Omental fat pad (tissue), 4 donors: ENCODE results near the gene ZNF770. TPM values are rescaled to one million over a fixed set of nuclear protein-coding genes. Genes with fewer than 3 reads are reported as not detected.
"Not testable (repeated sequence)": the region's sequence is repeated elsewhere in the genome, so short reads cannot be mapped to it uniquely, and the experiment has no call there.

Experiments
- ATAC-seq: fragments of 150-250 bp; one replicate; pipeline ENCODE4 v1.9.1; 2016; ENCODE audit warnings: mild to moderate bottlenecking, moderate library complexity; ENCODE audit not compliant: low FRiP score
- DNase-seq: peaks from one replicate; pipeline ENCODE4 v3.0.0-alpha.2; 2019; ENCODE audit warnings: low spot score
- total RNA-seq, 4 donors: library from RNA; depleted of rRNA; stranded (reverse); fragments of >200 nt; gene quantifications; one replicate each; pipeline ENCODE4 v1.1.0, GENCODE V29; 2016
- TF ChIP-seq, protein P1 (sequence below), 3 donors: fragments of 450-650 bp; IDR thresholded peaks; one replicate each; pipeline ENCODE4 v1.5.1; 2016 to 2017; ENCODE audit warnings: antibody characterized with exemption in 3 of 3, mild to moderate bottlenecking in 3 of 3, moderate library complexity in 2 of 3

ZNF770 gene
- total RNA-seq, 4 donors from 2014 or later, result 21.5 to 30.5 (median 24.5) TPM

- TF ChIP-seq, protein P1, sequence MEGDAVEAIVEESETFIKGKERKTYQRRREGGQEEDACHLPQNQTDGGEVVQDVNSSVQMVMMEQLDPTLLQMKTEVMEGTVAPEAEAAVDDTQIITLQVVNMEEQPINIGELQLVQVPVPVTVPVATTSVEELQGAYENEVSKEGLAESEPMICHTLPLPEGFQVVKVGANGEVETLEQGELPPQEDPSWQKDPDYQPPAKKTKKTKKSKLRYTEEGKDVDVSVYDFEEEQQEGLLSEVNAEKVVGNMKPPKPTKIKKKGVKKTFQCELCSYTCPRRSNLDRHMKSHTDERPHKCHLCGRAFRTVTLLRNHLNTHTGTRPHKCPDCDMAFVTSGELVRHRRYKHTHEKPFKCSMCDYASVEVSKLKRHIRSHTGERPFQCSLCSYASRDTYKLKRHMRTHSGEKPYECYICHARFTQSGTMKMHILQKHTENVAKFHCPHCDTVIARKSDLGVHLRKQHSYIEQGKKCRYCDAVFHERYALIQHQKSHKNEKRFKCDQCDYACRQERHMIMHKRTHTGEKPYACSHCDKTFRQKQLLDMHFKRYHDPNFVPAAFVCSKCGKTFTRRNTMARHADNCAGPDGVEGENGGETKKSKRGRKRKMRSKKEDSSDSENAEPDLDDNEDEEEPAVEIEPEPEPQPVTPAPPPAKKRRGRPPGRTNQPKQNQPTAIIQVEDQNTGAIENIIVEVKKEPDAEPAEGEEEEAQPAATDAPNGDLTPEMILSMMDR (IDR thresholded peaks at IDR 0.05), result no peak
- ATAC-seq, result no peak
- no peak for DNase-seq
These were observed 36.1 kb downstream of the ZNF770 start for GRCh38 chr15:34951993-34952392.

DNA sequence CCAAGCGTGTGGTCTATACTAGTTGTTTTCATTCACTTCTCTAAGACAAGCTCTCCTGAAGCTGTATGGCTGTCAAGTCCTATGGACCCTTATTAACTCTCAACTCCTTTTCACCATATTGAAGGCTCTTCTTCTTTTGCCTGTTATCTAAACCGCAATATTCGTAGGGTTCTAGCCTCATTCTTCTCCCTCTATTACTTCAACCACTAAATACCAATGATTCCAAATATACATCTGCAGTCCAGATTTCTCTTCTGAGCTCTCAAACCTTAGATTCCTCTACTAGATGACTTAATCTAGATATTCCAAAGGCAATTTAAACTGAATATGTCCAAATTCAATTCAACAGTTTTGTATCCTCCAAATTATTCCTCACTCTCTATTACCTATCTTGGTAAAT is 43.2 kb downstream of the ZNF770 start:
- DNase-seq (no peak), ATAC-seq (no peak)
- TF ChIP-seq, protein P1 (IDR thresholded peaks at IDR 0.05), result no peak

DNA sequence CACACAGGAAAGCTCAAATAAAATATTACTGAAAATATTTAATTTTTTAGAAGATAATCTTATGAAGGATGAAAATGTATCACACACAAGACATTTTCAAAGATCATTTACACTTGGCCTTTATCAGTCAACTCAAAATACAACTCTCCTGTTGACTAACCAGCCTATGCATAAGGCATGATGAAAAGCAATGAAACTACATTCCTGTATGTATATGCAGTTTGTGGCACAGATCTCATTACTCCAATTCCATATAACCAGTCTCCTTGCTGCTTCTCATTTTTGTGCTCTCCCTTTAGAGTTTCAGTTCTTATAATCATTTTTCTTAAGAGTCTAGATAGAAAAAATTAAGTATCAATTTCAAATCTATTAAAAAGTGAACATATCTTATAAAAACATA is 44.4 kb downstream of the ZNF770 start:
- DNase-seq (no peak), ATAC-seq (no peak)
- TF ChIP-seq, protein P1 (IDR thresholded peaks at IDR 0.05), result no peak

GRCh38 chr15:34943264-34943663 is 44.8 kb downstream of the ZNF770 start:
- DNase-seq, ATAC-seq: not testable (repeated sequence)

GRCh38 chr15:34942363-34942762 is 45.7 kb downstream of the ZNF770 start:
- ATAC-seq (no peak), DNase-seq (no peak)
- TF ChIP-seq, protein P1 (IDR thresholded peaks at IDR 0.05), result no peak

- TF ChIP-seq, protein P1 (IDR thresholded peaks at IDR 0.05), result no peak
- ATAC-seq, result no peak
- DNase-seq, result no peak
These were observed 46.3 kb downstream of the ZNF770 start for GRCh38 chr15:34941831-34942230.

GRCh38 chr15:34941185-34941698 is 46.8 kb downstream of the ZNF770 start:
- DNase-seq (no peak), ATAC-seq (no peak)
- TF ChIP-seq, protein P1 (IDR thresholded peaks at IDR 0.05), result no peak
